NCI-H524 (cell line): ENCODE data around the gene ZBTB33.

ENCODE experiments used
- DNase-seq, 2 experiments: peaks; one replicate each; lab custom pipeline; 2025; lab: John Stamatoyannopoulos, UW

Gene ZBTB33

GRCh38 chrX:120306630-120307029 lies 56.0 kb downstream of the ZBTB33 start:
- DNase-seq, result no peak
